HL-60 (cell line): ENCODE data around the gene IL23R.

Experiments
- GABPA ChIP-seq: IDR thresholded peaks from 2 replicates; pipeline ENCODE4 v1.6.1; 2012; ENCODE audit warnings: low read depth
- POLR2AphosphoS5 ChIP-seq: IDR thresholded peaks from 2 replicates; pipeline ENCODE4 v1.6.1; 2012; ENCODE audit warnings: low read depth
- TF ChIP-seq, protein P1 (sequence below): IDR thresholded peaks from one replicate; pipeline ENCODE4 v1.5.1; 2011; ENCODE audit warnings: low read length, control low read depth, inconsistent platforms; ENCODE audit not compliant: insufficient read depth
- TF ChIP-seq, protein P2 (sequence below): IDR thresholded peaks from 2 replicates; pipeline ENCODE4 v1.6.1; 2012; ENCODE audit warnings: low read depth; ENCODE audit not compliant: insufficient replicate concordance

DNA sequence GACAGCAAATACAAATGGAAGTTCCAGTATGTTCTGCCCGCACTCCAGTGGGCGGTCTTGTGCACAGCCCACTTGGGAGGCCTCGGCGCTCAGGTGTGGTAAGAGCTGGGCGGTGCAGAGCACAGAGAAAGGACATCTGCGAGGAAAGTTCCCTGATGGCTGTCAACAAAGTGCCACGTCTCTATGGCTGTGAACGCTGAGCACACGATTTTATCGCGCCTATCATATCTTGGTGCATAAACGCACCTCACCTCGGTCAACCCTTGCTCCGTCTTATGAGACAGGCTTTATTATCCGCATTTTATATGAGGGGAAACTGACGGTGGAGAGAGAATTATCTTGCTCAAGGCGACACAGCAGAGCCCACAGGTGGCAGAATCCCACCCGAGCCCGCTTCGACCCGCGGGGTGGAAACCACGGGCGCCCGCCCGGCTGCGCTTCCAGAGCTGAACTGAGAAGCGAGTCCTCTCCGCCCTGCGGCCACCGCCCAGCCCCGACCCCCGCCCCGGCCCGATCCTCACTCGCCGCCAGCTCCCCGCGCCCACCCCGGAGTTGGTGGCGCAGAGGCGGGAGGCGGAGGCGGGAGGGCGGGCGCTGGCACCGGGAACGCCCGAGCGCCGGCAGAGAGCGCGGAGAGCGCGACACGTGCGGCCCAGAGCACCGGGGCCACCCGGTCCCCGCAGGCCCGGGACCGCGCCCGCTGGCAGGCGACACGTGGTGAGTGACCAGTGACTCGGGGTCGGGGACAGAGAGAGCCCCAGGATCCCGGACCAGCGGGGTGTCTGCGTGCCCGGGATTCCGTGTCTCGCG lies 141.2 kb downstream of the IL23R start, which contains the start of gene IL12RB2:
- TF ChIP-seq, protein P1, sequence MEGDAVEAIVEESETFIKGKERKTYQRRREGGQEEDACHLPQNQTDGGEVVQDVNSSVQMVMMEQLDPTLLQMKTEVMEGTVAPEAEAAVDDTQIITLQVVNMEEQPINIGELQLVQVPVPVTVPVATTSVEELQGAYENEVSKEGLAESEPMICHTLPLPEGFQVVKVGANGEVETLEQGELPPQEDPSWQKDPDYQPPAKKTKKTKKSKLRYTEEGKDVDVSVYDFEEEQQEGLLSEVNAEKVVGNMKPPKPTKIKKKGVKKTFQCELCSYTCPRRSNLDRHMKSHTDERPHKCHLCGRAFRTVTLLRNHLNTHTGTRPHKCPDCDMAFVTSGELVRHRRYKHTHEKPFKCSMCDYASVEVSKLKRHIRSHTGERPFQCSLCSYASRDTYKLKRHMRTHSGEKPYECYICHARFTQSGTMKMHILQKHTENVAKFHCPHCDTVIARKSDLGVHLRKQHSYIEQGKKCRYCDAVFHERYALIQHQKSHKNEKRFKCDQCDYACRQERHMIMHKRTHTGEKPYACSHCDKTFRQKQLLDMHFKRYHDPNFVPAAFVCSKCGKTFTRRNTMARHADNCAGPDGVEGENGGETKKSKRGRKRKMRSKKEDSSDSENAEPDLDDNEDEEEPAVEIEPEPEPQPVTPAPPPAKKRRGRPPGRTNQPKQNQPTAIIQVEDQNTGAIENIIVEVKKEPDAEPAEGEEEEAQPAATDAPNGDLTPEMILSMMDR = no peak
- TF ChIP-seq, protein P2, sequence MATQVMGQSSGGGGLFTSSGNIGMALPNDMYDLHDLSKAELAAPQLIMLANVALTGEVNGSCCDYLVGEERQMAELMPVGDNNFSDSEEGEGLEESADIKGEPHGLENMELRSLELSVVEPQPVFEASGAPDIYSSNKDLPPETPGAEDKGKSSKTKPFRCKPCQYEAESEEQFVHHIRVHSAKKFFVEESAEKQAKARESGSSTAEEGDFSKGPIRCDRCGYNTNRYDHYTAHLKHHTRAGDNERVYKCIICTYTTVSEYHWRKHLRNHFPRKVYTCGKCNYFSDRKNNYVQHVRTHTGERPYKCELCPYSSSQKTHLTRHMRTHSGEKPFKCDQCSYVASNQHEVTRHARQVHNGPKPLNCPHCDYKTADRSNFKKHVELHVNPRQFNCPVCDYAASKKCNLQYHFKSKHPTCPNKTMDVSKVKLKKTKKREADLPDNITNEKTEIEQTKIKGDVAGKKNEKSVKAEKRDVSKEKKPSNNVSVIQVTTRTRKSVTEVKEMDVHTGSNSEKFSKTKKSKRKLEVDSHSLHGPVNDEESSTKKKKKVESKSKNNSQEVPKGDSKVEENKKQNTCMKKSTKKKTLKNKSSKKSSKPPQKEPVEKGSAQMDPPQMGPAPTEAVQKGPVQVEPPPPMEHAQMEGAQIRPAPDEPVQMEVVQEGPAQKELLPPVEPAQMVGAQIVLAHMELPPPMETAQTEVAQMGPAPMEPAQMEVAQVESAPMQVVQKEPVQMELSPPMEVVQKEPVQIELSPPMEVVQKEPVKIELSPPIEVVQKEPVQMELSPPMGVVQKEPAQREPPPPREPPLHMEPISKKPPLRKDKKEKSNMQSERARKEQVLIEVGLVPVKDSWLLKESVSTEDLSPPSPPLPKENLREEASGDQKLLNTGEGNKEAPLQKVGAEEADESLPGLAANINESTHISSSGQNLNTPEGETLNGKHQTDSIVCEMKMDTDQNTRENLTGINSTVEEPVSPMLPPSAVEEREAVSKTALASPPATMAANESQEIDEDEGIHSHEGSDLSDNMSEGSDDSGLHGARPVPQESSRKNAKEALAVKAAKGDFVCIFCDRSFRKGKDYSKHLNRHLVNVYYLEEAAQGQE = no peak
- no peak for TF ChIP-seq GABPA
- TF ChIP-seq POLR2AphosphoS5 = no peak
